GM23338 (cell line): ENCODE data around the gene ROPN1L.

Source experiments
- EZH2 ChIP-seq: fragments of 200-600 bp; sonication (generic); IDR thresholded peaks from one replicate; pipeline ENCODE4 v1.8.0; 2017; ENCODE audit warnings: antibody characterized with exemption, mild to moderate bottlenecking, low read depth; ENCODE audit not compliant: unreplicated experiment
- EZH2phosphoT487 ChIP-seq: fragments of 200-600 bp; sonication (generic); IDR thresholded peaks from one replicate; pipeline ENCODE4 v1.8.1; 2018; ENCODE audit warnings: antibody characterized with exemption; ENCODE audit not compliant: unreplicated experiment
- JUNB ChIP-seq: IDR thresholded peaks from one replicate; pipeline ENCODE4 v1.6.1; 2016; ENCODE audit warnings: antibody characterized with exemption; ENCODE audit not compliant: unreplicated experiment
- POLR2AphosphoS5 ChIP-seq: IDR thresholded peaks from 2 replicates; pipeline ENCODE4 v1.6.1; 2016; ENCODE audit warnings: antibody characterized with exemption, low read depth
- STAT1 ChIP-seq: IDR thresholded peaks from one replicate; pipeline ENCODE4 v1.6.1; 2016; ENCODE audit warnings: antibody characterized with exemption; ENCODE audit not compliant: unreplicated experiment
- ZNF114 ChIP-seq: fragments of 250-450 bp; sonication (Bioruptor Pico); IDR thresholded peaks from 2 replicates; pipeline ENCODE4 v1.5.0; 2020; ENCODE audit warnings: mild to moderate bottlenecking, moderate library complexity
- ZNF331 ChIP-seq: fragments of 250-450 bp; sonication (Bioruptor Pico); IDR thresholded peaks from 2 replicates; pipeline ENCODE4 v1.5.0; 2020; ENCODE audit warnings: low read depth, mild to moderate bottlenecking, moderate library complexity
- TF ChIP-seq, protein P1 (sequence below), 2 experiments: fragments of 200-600 bp in 1 of 2; sonication (generic) in 1 of 2; conservative IDR thresholded peaks; 2 replicates each; pipeline versions ENCODE4 v1.5.1 to v1.6.1; 2016 to 2017; ENCODE audit warnings: antibody characterized with exemption in 2 of 2, low read depth in 2 of 2, mild to moderate bottlenecking in 2 of 2, moderate library complexity in 1 of 2
- TF ChIP-seq, protein P2 (sequence below): IDR thresholded peaks from 2 replicates; pipeline ENCODE4 v1.6.1; 2016; ENCODE audit warnings: antibody characterized with exemption
- TF ChIP-seq, protein P3 (sequence below): IDR thresholded peaks from one replicate; pipeline ENCODE4 v1.6.1; 2018; ENCODE audit warnings: antibody characterized with exemption; ENCODE audit not compliant: unreplicated experiment

DNA sequence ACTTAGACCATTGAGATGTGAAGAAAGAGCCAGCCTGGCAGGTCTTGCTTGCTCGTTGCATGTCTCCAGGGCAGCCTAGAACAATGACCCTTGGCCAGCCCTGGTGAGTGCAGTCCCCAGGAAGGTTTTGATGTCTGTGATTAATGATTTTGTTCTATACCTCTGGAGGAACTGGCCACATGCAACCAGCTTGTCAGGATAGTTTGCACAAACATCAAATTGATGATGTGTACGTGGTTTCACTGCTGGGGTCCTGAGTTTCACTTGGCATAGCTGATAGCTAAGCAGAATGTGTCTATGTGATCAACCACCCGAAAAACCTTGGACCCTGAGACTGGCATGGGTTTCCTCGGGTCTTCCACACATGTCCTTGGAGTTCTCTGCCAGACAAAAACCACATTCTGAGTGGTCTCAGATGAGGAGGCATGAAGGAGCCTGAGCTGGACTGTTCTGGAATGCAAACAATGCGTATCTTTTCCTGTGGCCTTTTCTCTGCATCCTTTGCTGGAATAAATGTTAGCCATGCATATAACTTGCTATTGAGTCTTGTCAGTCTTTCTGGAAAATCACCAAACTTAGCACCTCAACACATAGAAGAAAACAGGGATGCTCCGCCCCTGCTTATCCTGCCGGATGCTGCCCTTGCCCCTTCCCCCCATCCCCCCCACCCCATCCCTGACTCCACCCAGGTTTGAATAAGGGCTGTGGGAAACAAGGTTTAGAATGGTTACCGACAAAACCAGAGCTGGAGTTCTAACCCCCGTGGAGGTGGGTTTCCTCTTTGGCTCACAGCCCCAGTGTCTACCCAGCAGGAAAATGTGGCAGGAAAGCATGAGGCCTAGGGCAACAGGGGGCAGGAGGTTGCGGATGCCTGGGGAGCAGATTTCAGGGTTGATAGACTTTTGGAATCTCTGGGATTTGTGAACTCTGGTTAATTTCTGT, 72.1 kb downstream of the ROPN1L start:
- TF ChIP-seq EZH2phosphoT487 (no peak), EZH2 (no peak), POLR2AphosphoS5 (no peak), JUNB (no peak), STAT1 (no peak), ZNF114 (CRISPR knock-in tag) (no peak), ZNF331 (CRISPR knock-in tag) (no peak)
- TF ChIP-seq, protein P1, sequence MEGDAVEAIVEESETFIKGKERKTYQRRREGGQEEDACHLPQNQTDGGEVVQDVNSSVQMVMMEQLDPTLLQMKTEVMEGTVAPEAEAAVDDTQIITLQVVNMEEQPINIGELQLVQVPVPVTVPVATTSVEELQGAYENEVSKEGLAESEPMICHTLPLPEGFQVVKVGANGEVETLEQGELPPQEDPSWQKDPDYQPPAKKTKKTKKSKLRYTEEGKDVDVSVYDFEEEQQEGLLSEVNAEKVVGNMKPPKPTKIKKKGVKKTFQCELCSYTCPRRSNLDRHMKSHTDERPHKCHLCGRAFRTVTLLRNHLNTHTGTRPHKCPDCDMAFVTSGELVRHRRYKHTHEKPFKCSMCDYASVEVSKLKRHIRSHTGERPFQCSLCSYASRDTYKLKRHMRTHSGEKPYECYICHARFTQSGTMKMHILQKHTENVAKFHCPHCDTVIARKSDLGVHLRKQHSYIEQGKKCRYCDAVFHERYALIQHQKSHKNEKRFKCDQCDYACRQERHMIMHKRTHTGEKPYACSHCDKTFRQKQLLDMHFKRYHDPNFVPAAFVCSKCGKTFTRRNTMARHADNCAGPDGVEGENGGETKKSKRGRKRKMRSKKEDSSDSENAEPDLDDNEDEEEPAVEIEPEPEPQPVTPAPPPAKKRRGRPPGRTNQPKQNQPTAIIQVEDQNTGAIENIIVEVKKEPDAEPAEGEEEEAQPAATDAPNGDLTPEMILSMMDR (conservative IDR thresholded peaks at IDR 0.05; ENCODE audit: low read depth in 2 of 2), result no peak
- TF ChIP-seq, protein P2, sequence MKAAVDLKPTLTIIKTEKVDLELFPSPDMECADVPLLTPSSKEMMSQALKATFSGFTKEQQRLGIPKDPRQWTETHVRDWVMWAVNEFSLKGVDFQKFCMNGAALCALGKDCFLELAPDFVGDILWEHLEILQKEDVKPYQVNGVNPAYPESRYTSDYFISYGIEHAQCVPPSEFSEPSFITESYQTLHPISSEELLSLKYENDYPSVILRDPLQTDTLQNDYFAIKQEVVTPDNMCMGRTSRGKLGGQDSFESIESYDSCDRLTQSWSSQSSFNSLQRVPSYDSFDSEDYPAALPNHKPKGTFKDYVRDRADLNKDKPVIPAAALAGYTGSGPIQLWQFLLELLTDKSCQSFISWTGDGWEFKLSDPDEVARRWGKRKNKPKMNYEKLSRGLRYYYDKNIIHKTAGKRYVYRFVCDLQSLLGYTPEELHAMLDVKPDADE, result no peak
- TF ChIP-seq, protein P3, sequence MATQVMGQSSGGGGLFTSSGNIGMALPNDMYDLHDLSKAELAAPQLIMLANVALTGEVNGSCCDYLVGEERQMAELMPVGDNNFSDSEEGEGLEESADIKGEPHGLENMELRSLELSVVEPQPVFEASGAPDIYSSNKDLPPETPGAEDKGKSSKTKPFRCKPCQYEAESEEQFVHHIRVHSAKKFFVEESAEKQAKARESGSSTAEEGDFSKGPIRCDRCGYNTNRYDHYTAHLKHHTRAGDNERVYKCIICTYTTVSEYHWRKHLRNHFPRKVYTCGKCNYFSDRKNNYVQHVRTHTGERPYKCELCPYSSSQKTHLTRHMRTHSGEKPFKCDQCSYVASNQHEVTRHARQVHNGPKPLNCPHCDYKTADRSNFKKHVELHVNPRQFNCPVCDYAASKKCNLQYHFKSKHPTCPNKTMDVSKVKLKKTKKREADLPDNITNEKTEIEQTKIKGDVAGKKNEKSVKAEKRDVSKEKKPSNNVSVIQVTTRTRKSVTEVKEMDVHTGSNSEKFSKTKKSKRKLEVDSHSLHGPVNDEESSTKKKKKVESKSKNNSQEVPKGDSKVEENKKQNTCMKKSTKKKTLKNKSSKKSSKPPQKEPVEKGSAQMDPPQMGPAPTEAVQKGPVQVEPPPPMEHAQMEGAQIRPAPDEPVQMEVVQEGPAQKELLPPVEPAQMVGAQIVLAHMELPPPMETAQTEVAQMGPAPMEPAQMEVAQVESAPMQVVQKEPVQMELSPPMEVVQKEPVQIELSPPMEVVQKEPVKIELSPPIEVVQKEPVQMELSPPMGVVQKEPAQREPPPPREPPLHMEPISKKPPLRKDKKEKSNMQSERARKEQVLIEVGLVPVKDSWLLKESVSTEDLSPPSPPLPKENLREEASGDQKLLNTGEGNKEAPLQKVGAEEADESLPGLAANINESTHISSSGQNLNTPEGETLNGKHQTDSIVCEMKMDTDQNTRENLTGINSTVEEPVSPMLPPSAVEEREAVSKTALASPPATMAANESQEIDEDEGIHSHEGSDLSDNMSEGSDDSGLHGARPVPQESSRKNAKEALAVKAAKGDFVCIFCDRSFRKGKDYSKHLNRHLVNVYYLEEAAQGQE, result no peak
